Dendritic cell treated with granulocyte-macrophage colony-stimulating factor and Interleukin-4, amounts not matched to agents 40 ng/mL and 50 ng/mL, for 4 days (primary cell): Measurements from ENCODE around the gene RPRD2.
"Not testable (repeated sequence)": the region's sequence is repeated elsewhere in the genome, so short reads cannot be mapped to it uniquely, and the experiment has no call there.

Experiments used
- H3K27ac Mint-ChIP-seq: one replicate; pipeline ENCODE4 v1.8.0; 2022; ENCODE audit warnings: mild to moderate bottlenecking, mixed read lengths
- H3K27me3 Mint-ChIP-seq: one replicate; pipeline ENCODE4 v1.8.0; 2022; ENCODE audit warnings: mild to moderate bottlenecking, mixed read lengths
- H3K36me3 Mint-ChIP-seq: one replicate; pipeline ENCODE4 v1.8.0; 2022; ENCODE audit warnings: low read depth, mixed read lengths
- H3K4me1 Mint-ChIP-seq: one replicate; pipeline ENCODE4 v1.8.0; 2022; ENCODE audit warnings: low read depth, mixed read lengths
- H3K4me3 Mint-ChIP-seq: one replicate; pipeline ENCODE4 v1.8.0; 2022; ENCODE audit warnings: mild to moderate bottlenecking, moderate library complexity, mixed read lengths
- H3K9me3 Mint-ChIP-seq: one replicate; pipeline ENCODE4 v1.8.0; 2022; ENCODE audit warnings: mixed read lengths
- intact Hi-C: fragments of 100-400 bp; cut with micrococcal nuclease; formaldehyde crosslinking; loops from one replicate; pipeline ENCODE4 v1.15.0; 2022

The RPRD2 gene

DNA sequence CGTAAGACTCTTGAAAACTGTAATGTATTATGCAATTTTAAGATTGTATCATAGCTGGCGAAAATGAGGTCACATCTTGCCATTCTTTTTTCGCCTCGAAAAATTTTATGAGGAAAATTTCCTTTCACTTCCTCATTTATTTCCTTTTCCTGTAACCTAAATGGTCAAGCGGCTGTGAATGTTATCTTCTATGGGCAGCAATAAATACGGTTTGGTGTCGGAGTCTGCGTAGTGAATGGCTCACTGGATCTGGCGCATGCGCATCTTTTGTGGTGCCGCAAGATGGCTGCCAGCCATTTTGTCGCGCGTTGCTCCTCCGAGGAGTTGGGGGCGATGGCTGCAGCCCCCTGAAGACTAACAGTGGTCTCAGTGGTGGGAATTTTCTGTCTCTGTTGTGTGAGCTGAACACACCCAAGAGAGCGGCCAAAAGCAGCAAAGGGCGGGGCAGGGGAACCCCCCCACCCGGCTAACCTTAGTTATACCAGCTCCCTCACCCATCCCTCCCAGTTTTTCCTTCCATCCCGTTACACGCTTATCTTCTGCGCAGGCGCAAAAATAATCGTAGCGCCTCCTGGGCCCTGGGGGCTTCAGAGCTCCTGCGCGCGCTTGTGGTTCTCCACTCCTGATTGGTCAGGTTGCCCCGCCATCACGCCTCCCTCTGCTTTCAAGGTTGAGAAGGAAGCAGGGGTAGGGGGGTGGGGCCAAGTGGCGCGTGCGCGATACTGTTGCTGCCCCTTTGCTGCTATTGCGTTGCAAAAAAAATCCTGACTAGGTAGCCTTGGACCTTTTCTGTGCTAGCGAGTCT, at the start of gene RPRD2:
TSS of gene RPRD2 (plus strand) at position 722 of the 805 bp plus-strand sequence. CDS start 568 bp downstream, outside the sequence.
- intact Hi-C loops: loop anchor here (10.0 kb wide), 2 partner anchors 51 to 611 kb away; partner anchors contain the start of gene CERS2
- H3K4me3 Mint-ChIP-seq: peak within 1 kb of the TSS; percentile 80
- peaks cover 22% of the 10 kb centered on the region for H3K4me1 Mint-ChIP-seq
- peak within 1 kb of the TSS; percentile 97 for H3K27ac Mint-ChIP-seq
- peaks cover 21% of the 10 kb centered on the region for H3K36me3 Mint-ChIP-seq
- no peaks in the 10 kb centered on the region for H3K27me3 Mint-ChIP-seq
- no peaks in the 10 kb centered on the region for H3K9me3 Mint-ChIP-seq

DNA sequence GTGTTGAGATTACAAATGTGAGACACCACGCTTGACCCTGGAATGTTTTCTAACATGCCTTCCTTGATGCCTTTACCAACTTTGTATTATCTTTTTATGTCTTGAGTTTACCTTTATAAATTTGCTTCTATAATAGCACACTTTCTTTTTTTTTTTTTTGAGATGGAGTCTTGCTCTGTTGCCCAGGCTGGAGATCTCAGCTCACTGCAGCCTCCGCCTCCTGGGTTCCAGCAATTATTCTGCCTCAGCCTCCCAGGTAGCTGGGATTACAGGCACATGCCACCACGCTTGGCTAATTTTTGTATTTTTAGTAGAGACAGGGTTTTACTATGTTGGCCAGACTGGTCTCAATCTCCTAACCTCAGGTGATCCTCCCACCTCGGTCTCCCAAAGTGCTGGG, 49.3 kb upstream of the RPRD2 start:
- H3K36me3 Mint-ChIP-seq, H3K4me1 Mint-ChIP-seq, H3K4me3 Mint-ChIP-seq, H3K9me3 Mint-ChIP-seq, intact Hi-C loops, H3K27ac Mint-ChIP-seq, H3K27me3 Mint-ChIP-seq: not testable (repeated sequence)

DNA sequence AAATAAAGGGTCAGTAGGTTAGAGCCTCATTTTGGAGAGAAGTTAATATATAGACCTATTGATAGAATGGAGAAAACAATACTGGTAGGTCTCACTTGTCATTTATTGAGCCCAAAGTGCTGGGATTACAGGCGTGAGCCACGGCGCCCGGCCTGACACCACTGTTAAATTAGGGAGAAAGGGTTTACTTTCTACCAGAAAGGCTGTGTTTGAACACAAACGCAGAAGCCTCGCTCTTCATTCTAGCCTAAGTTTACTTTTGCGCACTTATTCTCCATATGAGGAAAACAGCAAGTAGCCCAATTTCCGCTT, 43.3 kb upstream of the RPRD2 start:
- intact Hi-C loops: loop anchor here (5.0 kb wide), 1 partner anchor 38 kb away; the partner anchor contains the start of gene CIART
- Mint-ChIP-seq H3K4me1 (peaks cover 27% of the 10 kb centered on the region), H3K27ac (peak overlapping the region; percentile 94), H3K27me3 (no peaks in the 10 kb centered on the region), H3K36me3 (peaks cover 29% of the 10 kb centered on the region), H3K9me3 (no peaks in the 10 kb centered on the region), H3K4me3 (peak overlapping the region; percentile 97)

DNA sequence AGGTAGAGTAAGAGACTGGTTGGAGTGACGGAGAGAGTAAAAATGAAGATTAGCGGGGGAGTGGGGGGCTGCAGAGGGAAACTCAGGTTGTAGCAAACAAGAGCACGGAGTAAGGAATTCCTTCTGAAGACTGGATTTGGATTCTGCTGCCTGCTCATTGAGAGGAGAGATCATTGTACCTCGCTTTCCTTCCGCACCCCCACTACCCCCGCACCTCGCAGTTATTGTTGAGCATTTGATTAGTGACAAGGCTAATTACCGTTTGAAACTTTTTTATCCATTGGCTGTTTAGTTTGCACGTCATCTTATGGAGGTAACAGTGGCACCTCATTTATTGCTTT, 42.2 kb upstream of the RPRD2 start:
- intact Hi-C loops: loop anchor here (1.0 to 5.0 kb wide), 2 partner anchors 39 to 66 kb away; partner anchors contain the start of gene CIART

DNA sequence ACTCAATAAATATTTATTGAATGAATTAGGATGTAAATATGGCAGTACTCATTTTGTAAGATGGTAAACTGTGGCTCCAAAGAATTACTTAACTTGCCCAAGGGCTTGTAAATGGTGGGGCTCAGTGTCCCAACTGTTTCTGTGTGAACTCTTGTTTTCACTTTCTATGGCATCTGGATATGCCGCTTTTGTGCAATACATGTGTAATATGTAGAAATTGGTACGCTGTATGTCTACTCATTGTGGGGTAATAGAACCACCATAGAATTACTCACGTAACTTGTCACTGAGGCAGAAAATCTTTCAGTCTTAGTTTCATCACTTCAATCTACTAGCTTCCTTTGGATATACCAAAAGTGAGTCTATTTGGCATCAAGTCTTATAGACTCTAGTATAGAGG, 41.6 kb upstream of the RPRD2 start:
- Mint-ChIP-seq H3K4me1 (peaks cover 21% of the 10 kb centered on the region), H3K27me3 (no peaks in the 10 kb centered on the region), H3K27ac (peak overlapping the region; percentile 94), H3K36me3 (peaks cover 46% of the 10 kb centered on the region), H3K4me3 (peak overlapping the region; percentile 97), H3K9me3 (no peaks in the 10 kb centered on the region)
- intact Hi-C loops: loop anchor here (5.0 kb wide), 1 partner anchor 40 kb away; the partner anchor contains the start of gene CIART

More for the DNA sequence above, 42.2 kb upstream of the RPRD2 start:
- H3K27me3 Mint-ChIP-seq: no peaks in the 10 kb centered on the region
- H3K9me3 Mint-ChIP-seq: no peaks in the 10 kb centered on the region
- peak overlapping the region; percentile 97 for H3K4me3 Mint-ChIP-seq
- H3K4me1 Mint-ChIP-seq: peaks cover 21% of the 10 kb centered on the region
- peak overlapping the region; percentile 94 for H3K27ac Mint-ChIP-seq
- H3K36me3 Mint-ChIP-seq: peaks cover 40% of the 10 kb centered on the region

DNA sequence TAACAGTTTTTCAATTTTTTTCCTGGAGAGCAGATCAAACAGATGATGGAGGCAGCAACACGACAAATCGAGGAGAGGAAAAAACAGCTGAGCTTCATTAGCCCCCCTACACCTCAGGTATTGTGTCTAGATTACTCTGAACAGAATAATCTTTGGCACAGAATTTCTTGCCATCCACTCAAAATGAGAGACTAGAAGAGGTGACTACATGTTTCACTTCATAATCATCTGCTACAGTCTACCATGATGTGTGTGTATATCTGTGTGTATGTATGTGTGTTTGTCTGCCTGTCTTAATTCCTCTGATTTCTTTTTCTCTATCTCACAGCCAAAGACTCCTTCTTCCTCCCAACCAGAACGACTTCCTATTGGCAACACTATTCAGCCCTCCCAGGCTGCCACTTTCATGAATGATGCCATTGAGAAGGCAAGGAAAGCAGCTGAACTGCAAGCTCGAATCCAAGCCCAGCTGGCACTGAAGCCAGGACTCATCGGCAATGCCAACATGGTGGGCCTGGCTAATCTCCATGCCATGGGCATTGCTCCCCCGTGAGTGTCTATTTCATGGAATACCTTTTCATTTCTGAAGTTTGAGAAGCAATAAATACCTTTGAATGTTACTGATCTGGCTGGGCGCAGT, 31.2 kb upstream of the RPRD2 start:
- intact Hi-C loops: no loop called here
- Mint-ChIP-seq H3K9me3 (no peaks in the 10 kb centered on the region), H3K36me3 (peaks cover 96% of the 10 kb centered on the region), H3K27ac (no peak overlapping the region), H3K27me3 (no peaks in the 10 kb centered on the region), H3K4me3 (no peak overlapping the region), H3K4me1 (no peaks in the 10 kb centered on the region)

DNA sequence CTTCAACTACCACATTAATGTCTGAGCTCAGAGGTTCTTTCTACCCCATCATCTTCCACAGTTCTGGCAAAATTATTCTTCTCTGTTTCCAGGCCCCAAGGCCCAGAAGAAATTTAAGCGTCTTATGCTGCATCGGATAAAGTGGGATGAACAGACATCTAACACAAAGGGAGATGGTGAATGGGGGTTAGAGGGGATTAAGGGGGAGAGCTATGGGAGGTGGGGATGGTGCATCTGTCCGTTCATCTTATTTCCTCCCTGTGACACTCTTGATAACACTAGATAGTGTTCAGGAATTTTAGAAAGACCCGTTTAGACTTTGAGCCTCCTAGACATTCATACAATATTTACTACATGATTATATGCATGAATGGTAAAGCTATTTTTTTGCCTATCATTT, 17.6 kb upstream of the RPRD2 start:
- H3K4me3 Mint-ChIP-seq: no peak overlapping the region
- intact Hi-C loops: no loop called here
- H3K4me1 Mint-ChIP-seq: no peaks in the 10 kb centered on the region
- no peaks in the 10 kb centered on the region for H3K9me3 Mint-ChIP-seq
- H3K27me3 Mint-ChIP-seq: no peaks in the 10 kb centered on the region
- H3K36me3 Mint-ChIP-seq: peaks cover 91% of the 10 kb centered on the region
- no peak overlapping the region for H3K27ac Mint-ChIP-seq

DNA sequence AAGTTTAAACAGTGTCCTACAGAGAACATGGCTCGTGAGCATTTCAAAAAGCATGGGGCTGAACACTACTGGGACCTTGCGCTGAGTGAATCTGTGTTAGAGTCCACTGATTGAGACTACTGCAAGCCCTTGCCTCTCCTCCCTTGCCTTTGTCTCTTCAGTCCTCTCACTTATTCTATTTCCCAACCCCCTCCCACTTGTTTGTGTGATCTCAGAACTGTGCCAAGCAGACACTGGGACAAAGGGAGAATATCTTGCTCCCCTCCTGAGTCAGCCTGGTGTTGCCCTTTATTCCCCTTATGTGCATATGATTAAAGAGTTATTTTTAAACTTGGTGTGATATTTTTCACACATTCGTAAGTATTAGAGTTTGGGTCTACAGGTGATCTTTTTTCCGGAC, 11.1 kb upstream of the RPRD2 start:
- H3K27me3 Mint-ChIP-seq: no peaks in the 10 kb centered on the region
- no peak overlapping the region for H3K4me3 Mint-ChIP-seq
- H3K4me1 Mint-ChIP-seq: no peaks in the 10 kb centered on the region
- intact Hi-C loops: no loop called here
- H3K36me3 Mint-ChIP-seq: peaks cover 76% of the 10 kb centered on the region
- H3K9me3 Mint-ChIP-seq: no peaks in the 10 kb centered on the region
- no peak overlapping the region for H3K27ac Mint-ChIP-seq

DNA sequence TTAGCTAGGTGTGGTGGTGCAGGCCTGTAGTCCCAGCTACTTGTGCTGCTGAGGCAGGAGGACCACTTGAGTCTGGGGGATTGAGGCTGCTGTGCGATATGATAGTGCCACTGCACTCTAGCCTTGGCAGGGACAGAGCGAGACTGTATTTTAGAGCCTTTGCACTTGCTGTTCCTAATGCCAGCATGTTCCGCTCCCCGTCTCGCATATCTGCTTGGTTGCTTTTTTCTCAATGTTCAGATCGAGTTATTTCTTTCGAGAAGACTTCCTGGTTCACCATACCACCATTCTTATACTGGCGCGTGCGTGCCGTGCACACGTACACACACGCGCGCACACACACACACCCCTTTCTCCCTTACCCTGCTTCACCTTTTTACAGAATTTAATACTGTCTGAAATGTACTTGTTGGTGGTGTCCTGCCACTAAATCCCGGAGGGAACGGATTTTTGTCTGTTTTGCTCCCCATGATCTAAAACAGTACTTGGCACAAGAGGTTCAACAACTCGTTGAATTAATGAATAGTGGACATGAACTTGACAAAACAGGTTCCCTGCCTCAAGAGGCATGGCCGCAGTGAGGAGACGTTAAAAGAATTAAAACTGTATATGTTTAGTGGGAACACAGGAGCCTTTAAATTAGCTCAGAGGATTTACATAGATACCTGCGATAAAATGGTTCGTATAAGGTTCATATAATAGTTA, 1.1 kb upstream of the RPRD2 start:
- intact Hi-C loops: loop anchor here (10.0 kb wide), 2 partner anchors 52 to 612 kb away; partner anchors contain the start of gene CERS2
- H3K4me3 Mint-ChIP-seq: peak overlapping the region; percentile 80
- peaks cover 22% of the 10 kb centered on the region for H3K4me1 Mint-ChIP-seq
- H3K27me3 Mint-ChIP-seq: no peaks in the 10 kb centered on the region
- peak overlapping the region; percentile 97 for H3K27ac Mint-ChIP-seq
- no peaks in the 10 kb centered on the region for H3K9me3 Mint-ChIP-seq
- H3K36me3 Mint-ChIP-seq: peaks cover 24% of the 10 kb centered on the region

DNA sequence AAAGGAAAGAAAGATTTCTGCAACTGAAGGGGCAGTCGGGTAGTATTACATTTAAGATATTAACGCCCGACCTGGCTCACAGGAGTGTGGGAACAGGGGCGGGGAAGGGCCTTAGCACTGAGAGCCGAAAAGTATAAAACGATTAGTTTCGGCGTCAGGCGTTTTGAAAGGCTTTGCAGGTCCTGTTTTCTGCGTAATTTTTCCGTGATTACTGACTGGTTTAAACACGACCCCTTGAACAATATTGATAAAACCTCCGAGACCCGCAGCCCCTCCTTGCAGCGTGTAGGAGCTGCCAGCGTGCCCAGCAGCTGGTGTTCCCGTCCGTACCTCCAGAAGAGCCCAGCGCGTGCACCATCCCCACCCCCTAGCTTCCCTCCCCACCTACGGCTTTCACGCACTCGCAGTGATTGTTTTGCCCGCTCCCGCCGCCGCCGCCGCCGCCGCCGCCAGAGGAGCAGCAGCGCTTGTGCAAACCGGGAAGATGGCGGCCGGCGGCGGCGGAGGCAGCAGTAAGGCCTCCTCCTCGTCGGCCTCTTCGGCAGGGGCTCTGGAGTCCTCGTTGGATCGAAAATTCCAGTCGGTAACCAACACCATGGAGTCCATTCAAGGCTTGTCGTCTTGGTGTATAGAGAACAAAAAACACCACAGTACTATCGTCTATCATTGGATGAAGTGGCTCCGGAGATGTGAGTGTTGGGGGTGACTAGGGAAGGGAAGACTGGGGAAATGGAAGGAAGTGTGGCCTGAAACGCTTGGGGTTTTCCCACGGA, 470 bp downstream of the RPRD2 start:
- H3K4me1 Mint-ChIP-seq: peaks cover 22% of the 10 kb centered on the region
- H3K27me3 Mint-ChIP-seq: no peaks in the 10 kb centered on the region
- peaks cover 21% of the 10 kb centered on the region for H3K36me3 Mint-ChIP-seq
- H3K4me3 Mint-ChIP-seq: peak overlapping the region; percentile 80
- H3K9me3 Mint-ChIP-seq: no peaks in the 10 kb centered on the region
- peak overlapping the region; percentile 97 for H3K27ac Mint-ChIP-seq
- intact Hi-C loops: loop anchor here (10.0 kb wide), 2 partner anchors 50 to 610 kb away; partner anchors contain the start of gene CERS2

DNA sequence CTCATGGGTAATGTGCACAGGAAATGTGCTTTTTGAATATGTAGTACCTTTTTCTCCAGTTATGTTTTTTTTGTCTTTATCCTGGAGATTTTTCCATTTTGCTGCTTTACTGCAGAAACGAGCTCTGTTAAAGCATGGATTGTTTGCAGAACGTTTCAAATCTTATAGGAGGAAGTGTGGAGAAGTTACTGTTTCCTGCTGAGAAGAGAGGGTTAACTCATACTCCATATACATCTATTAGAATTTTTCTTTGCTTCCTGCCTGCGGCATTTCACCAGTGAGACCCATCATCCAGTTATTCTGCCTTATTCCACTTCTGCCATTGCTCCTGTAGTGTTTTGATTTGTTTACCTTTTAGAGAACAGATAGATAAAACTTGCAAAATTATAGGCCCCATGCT, 2.0 kb downstream of the RPRD2 start:
- Mint-ChIP-seq H3K27me3 (no peaks in the 10 kb centered on the region), H3K27ac (peak overlapping the region; percentile 97), H3K4me3 (peak overlapping the region; percentile 80), H3K9me3 (no peaks in the 10 kb centered on the region), H3K36me3 (peaks cover 26% of the 10 kb centered on the region), H3K4me1 (peaks cover 22% of the 10 kb centered on the region)
- intact Hi-C loops: loop anchor here (10.0 kb wide), 2 partner anchors 49 to 609 kb away; partner anchors contain the start of gene CERS2

DNA sequence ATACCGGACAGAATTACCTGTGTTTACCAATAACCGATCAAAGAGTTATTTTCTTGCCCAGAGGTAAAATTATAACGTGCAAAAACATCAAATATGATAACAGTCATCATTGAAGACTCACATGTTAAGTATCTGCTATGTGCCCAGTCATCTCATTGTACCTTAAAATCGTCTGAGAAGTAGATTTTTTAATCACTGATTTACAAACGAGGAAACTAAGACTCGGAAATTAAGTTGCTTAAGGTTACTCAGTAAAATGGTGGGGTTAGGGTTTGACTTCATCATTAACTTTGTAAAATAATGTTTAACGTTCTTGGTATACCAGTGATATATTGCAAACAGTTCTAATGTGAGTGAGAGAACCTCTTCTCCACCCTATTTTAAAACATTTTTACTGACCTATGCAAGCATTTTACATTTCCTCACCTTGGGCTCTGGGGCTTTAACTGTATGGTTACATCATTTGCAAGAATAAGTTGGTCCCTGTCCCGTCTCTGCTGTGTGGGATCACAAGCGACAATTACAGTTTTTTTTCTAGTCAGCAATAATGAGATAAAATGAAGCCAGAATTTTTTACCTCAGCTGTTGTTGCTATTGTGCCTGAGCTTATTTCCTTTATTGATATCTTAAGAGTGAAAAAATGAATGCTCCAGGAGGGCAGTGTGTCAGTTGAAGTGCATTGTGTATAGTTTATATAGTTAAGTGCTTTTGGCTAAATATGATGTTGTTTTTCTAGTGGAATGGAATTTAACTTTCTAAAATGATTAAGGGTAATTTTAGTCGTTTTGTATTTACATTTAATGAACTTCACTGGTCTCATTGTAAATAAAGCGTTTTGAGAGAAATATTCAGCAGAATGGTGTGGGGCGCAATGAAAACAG, 2.7 kb downstream of the RPRD2 start:
- Mint-ChIP-seq H3K9me3 (no peaks in the 10 kb centered on the region), H3K4me1 (peaks cover 22% of the 10 kb centered on the region), H3K36me3 (peaks cover 31% of the 10 kb centered on the region), H3K27me3 (no peaks in the 10 kb centered on the region), H3K27ac (peak overlapping the region; percentile 97), H3K4me3 (peak overlapping the region; percentile 80)
- intact Hi-C loops: loop anchor here (10.0 kb wide), 2 partner anchors 48 to 608 kb away; partner anchors contain the start of gene CERS2
